ENCODE data around the gene GAS7.
A peak's percentile ranks its signal among the peaks of the same experiment; 100 is the strongest.

GAS7 gene

GRCh38 chr17:10198509-10199249, at the start of gene GAS7:
Gene GAS7 (minus strand): TSS chr17:10198606.
- no peak for TF ChIP-seq CTCF (conservative IDR thresholded peaks at IDR 0.05; ENCODE audit: low read depth, low read length)
- peak; percentile 18 for DNase-seq (ENCODE audit: low read depth)

GRCh38 chr17:10247810-10248209, 49.4 kb upstream of the GAS7 start:
- no peak for TF ChIP-seq CTCF (conservative IDR thresholded peaks at IDR 0.05; ENCODE audit: low read depth, low read length)
- DNase-seq (ENCODE audit: low read depth) = no peak
- no peak overlapping the region for H3K4me3 ChIP-seq (ENCODE audit: low read depth, low read length)

More at GRCh38 chr17:10198509-10199249, at the start of gene GAS7:
- peak within 1 kb of the TSS; percentile 60 for H3K4me3 ChIP-seq (ENCODE audit: low read depth, low read length)

GRCh38 chr17:10243883-10244844, 45.8 kb upstream of the GAS7 start:
- no peak for TF ChIP-seq CTCF (conservative IDR thresholded peaks at IDR 0.05; ENCODE audit: low read depth, low read length)
- H3K4me3 ChIP-seq (ENCODE audit: low read depth, low read length) = no peak overlapping the region
- peak; percentile 24 for DNase-seq (ENCODE audit: low read depth)

GRCh38 chr17:10241781-10242180, 43.4 kb upstream of the GAS7 start:
- no peak for DNase-seq (ENCODE audit: low read depth)
- no peak overlapping the region for H3K4me3 ChIP-seq (ENCODE audit: low read depth, low read length)
- no peak for TF ChIP-seq CTCF (conservative IDR thresholded peaks at IDR 0.05; ENCODE audit: low read depth, low read length)

- H3K4me3 ChIP-seq (ENCODE audit: low read depth, low read length) = no peak overlapping the region
- no peak for DNase-seq (ENCODE audit: low read depth)
- TF ChIP-seq CTCF (conservative IDR thresholded peaks at IDR 0.05; ENCODE audit: low read depth, low read length) = no peak
Measured at GRCh38 chr17:10238661-10239060, 40.3 kb upstream of the GAS7 start.

GRCh38 chr17:10234033-10234432, 35.6 kb upstream of the GAS7 start:
- H3K4me3 ChIP-seq (ENCODE audit: low read depth, low read length) = no peak overlapping the region
- no peak for DNase-seq (ENCODE audit: low read depth)
- no peak for TF ChIP-seq CTCF (conservative IDR thresholded peaks at IDR 0.05; ENCODE audit: low read depth, low read length)

All from choroid plexus epithelial cell (primary cell).